Neuronal stem cell (in vitro differentiated cells): ENCODE data around the gene DIP2C.
"Not testable (repeated sequence)": the region's sequence is repeated elsewhere in the genome, so short reads cannot be mapped to it uniquely, and the experiment has no call there.

Source experiments
- DNase-seq: peaks from one replicate; pipeline ENCODE4 v3.0.0-alpha.2; 2013; ENCODE audit warnings: low spot score
- H2AFZ ChIP-seq: one replicate; pipeline ENCODE4 v1.6.1; 2013; ENCODE audit warnings: mild to moderate bottlenecking, low read length, inconsistent platforms
- H2AK5ac ChIP-seq: 2 replicates; pipeline ENCODE4 v1.6.1; 2013; ENCODE audit warnings: low read depth, mild to moderate bottlenecking, inconsistent platforms, low read length, moderate library complexity, mixed read lengths
- H2BK120ac ChIP-seq: 2 replicates; pipeline ENCODE4 v1.6.1; 2013; ENCODE audit warnings: low read depth, mild to moderate bottlenecking, inconsistent platforms, low read length, moderate library complexity, mixed read lengths
- H2BK12ac ChIP-seq: one replicate; pipeline ENCODE4 v1.6.1; 2013; ENCODE audit warnings: low read length, inconsistent platforms
- H2BK15ac ChIP-seq: 2 replicates; pipeline ENCODE4 v1.6.1; 2013; ENCODE audit warnings: mild to moderate bottlenecking, low read length, inconsistent platforms, mixed read lengths
- H2BK5ac ChIP-seq: one replicate; pipeline ENCODE4 v1.6.1; 2013; ENCODE audit warnings: inconsistent platforms, mild to moderate bottlenecking, low read length, moderate library complexity
- H3K14ac ChIP-seq: one replicate; pipeline ENCODE4 v1.6.1; 2013; ENCODE audit warnings: low read length, inconsistent platforms
- H3K18ac ChIP-seq: 2 replicates; pipeline ENCODE4 v1.6.1; 2013; ENCODE audit warnings: low read length, inconsistent platforms
- H3K23ac ChIP-seq: 2 replicates; pipeline ENCODE4 v1.6.1; 2013; ENCODE audit warnings: low read depth, mild to moderate bottlenecking, mixed read lengths, low read length, inconsistent platforms; ENCODE audit not compliant: poor library complexity
- H3K27ac ChIP-seq: replicated peaks from 3 replicates; pipeline ENCODE4 v1.5.1; 2013; ENCODE audit warnings: low read length, inconsistent platforms
- H3K27me3 ChIP-seq, 3 experiments: 2 replicates each; pipeline ENCODE4 v1.6.1; 2013; ENCODE audit warnings: low read length in 3 of 3, mild to moderate bottlenecking in 2 of 3, inconsistent platforms in 1 of 3, low read depth in 1 of 3, mixed read lengths in 1 of 3, moderate library complexity in 1 of 3; ENCODE audit not compliant: control insufficient read depth in 3 of 3, insufficient read depth in 3 of 3
- H3K36me3 ChIP-seq, 2 donors: replicated peaks in 1 of 2; 2 replicates each; pipeline ENCODE4 v1.6.1; 2013; ENCODE audit warnings: low read length in 2 of 2; ENCODE audit not compliant: control insufficient read depth in 2 of 2, insufficient read depth in 2 of 2
- H3K4ac ChIP-seq: 2 replicates; pipeline ENCODE4 v1.6.1; 2013; ENCODE audit warnings: inconsistent platforms, mild to moderate bottlenecking, low read length, moderate library complexity
- H3K4me1 ChIP-seq, 2 donors: 1 replicate in 1 of 2; 2 replicates in 1 of 2; pipeline ENCODE4 v1.6.1; 2013; ENCODE audit warnings: low read length in 2 of 2, low read depth in 1 of 2; ENCODE audit not compliant: control insufficient read depth in 2 of 2, insufficient read depth in 1 of 2
- H3K4me2 ChIP-seq: one replicate; pipeline ENCODE4 v1.6.1; 2013; ENCODE audit warnings: mild to moderate bottlenecking, low read length, inconsistent platforms; ENCODE audit not compliant: insufficient read depth, poor library complexity, severe bottlenecking
- H3K4me3 ChIP-seq, 2 donors: 2 replicates each; pipeline ENCODE4 v1.5.1; 2013; ENCODE audit warnings: low read length in 2 of 2, mild to moderate bottlenecking in 2 of 2, inconsistent platforms in 1 of 2, moderate library complexity in 1 of 2
- H3K79me1 ChIP-seq: one replicate; pipeline ENCODE4 v1.6.1; 2013; ENCODE audit warnings: low read depth, mild to moderate bottlenecking, inconsistent platforms, low read length, moderate library complexity
- H3K9ac ChIP-seq: one replicate; pipeline ENCODE4 v1.6.1; 2013; ENCODE audit warnings: mild to moderate bottlenecking, low read depth, low read length, inconsistent platforms; ENCODE audit not compliant: poor library complexity
- H3K9me3 ChIP-seq, 2 donors: replicated peaks in 1 of 2; 2 replicates each; pipeline versions ENCODE3 to v1.6.1; 2013; ENCODE audit warnings: low read length in 2 of 2, mild to moderate bottlenecking in 2 of 2, inconsistent platforms in 1 of 2, low read depth in 1 of 2, mixed read lengths in 1 of 2, moderate library complexity in 1 of 2; ENCODE audit not compliant: control insufficient read depth in 2 of 2, insufficient read depth in 1 of 2
- H4K8ac ChIP-seq: one replicate; pipeline ENCODE4 v1.6.1; 2013; ENCODE audit warnings: low read depth, mild to moderate bottlenecking, inconsistent platforms, low read length, moderate library complexity
- H4K91ac ChIP-seq: one replicate; pipeline ENCODE4 v1.6.1; 2013; ENCODE audit warnings: low read length, low read depth, mild to moderate bottlenecking, inconsistent platforms; ENCODE audit not compliant: poor library complexity
- WGBS, 2 donors: extraction: QIAGEN DNeasy Blood & Tissue Kit; methylation state at CpG; one replicate each; pipeline ENCODE4 v1.1.7; 2013; ENCODE audit warnings: missing lambda C conversion rate in 2 of 2, mixed read lengths in 1 of 2; ENCODE audit not compliant: insufficient read length in 2 of 2, insufficient replicate concordance in 1 of 2; ENCODE audit errors: extremely low coverage in 2 of 2; 5-methylcytosine and 5-hydroxymethylcytosine counted together

DIP2C gene

DNA sequence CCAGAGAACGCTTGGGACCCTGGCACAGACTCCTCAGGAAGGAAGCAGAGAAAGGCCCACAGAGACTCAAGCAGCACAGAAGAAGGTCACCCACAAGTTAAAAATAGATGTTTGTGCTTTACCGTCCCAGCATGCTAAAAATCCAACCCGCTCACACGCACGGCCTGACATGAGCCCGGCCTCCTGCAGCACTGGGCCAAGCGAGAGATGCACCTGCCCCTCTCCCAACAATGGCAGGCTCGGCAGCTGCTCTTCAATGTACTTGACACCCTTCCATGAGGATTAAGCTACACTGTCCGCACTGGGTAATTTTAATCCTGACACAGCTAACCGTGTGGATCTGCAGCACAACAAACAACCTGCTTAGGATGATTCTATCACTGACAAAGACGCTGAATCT is 9.3 kb downstream of the DIP2C start:
- H2AK5ac ChIP-seq, result no peak overlapping the region
- no peak overlapping the region for H3K4me2 ChIP-seq
- H3K9ac ChIP-seq, result peak overlapping the region; percentile 25
- H3K23ac ChIP-seq, result no peak overlapping the region
- WGBS, 2 donors, result no CpG with 5 or more reads among the region's 11 CpGs
- H4K8ac ChIP-seq, result no peak overlapping the region
- H4K91ac ChIP-seq, result no peak overlapping the region
- H2BK12ac ChIP-seq, result no peak overlapping the region
- no peak overlapping the region for H3K18ac ChIP-seq
- peak overlapping the region in 1 of 2 donors; percentile 41 for H3K4me3 ChIP-seq
- peaks cover 0 to 9% of the 10 kb centered on the region in 2 donors for H3K36me3 ChIP-seq
- H3K9me3 ChIP-seq, result peaks cover 4 to 19% of the 10 kb centered on the region in 2 donors
- no peak overlapping the region for H2BK15ac ChIP-seq
- no peak overlapping the region for H3K14ac ChIP-seq
- no peaks in the 10 kb centered on the region for H3K27me3 ChIP-seq
- no peak overlapping the region for H2AFZ ChIP-seq
- H3K4ac ChIP-seq, result no peak overlapping the region
- no peak for DNase-seq
- H2BK120ac ChIP-seq, result no peak overlapping the region
- peaks cover 26% of the 10 kb centered on the region for H3K79me1 ChIP-seq
- peaks cover 0 to 12% of the 10 kb centered on the region in 2 donors for H3K4me1 ChIP-seq
- no peak overlapping the region for H3K27ac ChIP-seq
- H2BK5ac ChIP-seq, result no peak overlapping the region

GRCh38 chr10:679556-679955 is 9.9 kb downstream of the DIP2C start:
- Histone ChIP-seq H4K91ac (no peak overlapping the region), H2AFZ (no peak overlapping the region), H3K23ac (no peak overlapping the region), H2BK15ac (no peak overlapping the region), H3K27ac (no peak overlapping the region), H4K8ac (no peak overlapping the region), H2BK120ac (no peak overlapping the region), H3K79me1 (peaks cover 26% of the 10 kb centered on the region), H3K9me3 (peaks cover 3 to 20% of the 10 kb centered on the region in 2 donors), H2BK5ac (no peak overlapping the region), H3K4me1 (peaks cover 0 to 12% of the 10 kb centered on the region in 2 donors), H2BK12ac (no peak overlapping the region), H3K27me3 (no peaks in the 10 kb centered on the region), H3K14ac (no peak overlapping the region), H3K4me3 (no peak overlapping the region), H3K4me2 (no peak overlapping the region), H3K18ac (no peak overlapping the region), H2AK5ac (no peak overlapping the region), H3K4ac (no peak overlapping the region), H3K36me3 (peaks cover 0 to 9% of the 10 kb centered on the region in 2 donors), H3K9ac (no peak overlapping the region)
- no peak for DNase-seq
- WGBS, 2 donors, result no CpG with 5 or more reads among the region's 15 CpGs

GRCh38 chr10:678662-679005 is 10.8 kb downstream of the DIP2C start:
- not testable (repeated sequence) for H3K27ac ChIP-seq, H3K27me3 ChIP-seq, H3K18ac ChIP-seq, H3K4me1 ChIP-seq, H3K14ac ChIP-seq, H3K23ac ChIP-seq, H2BK5ac ChIP-seq, H3K4me2 ChIP-seq, H2BK12ac ChIP-seq, H3K4ac ChIP-seq, H2BK15ac ChIP-seq, H3K36me3 ChIP-seq, H2AK5ac ChIP-seq, DNase-seq, H2AFZ ChIP-seq, H2BK120ac ChIP-seq, H3K9ac ChIP-seq, H4K91ac ChIP-seq, H4K8ac ChIP-seq
- H3K79me1 ChIP-seq, result peaks cover 25% of the 10 kb centered on the region
- WGBS, 2 donors, result no CpG with 5 or more reads among the region's 24 CpGs
- peak overlapping the region in 1 of 2 donors; percentile 40 for H3K4me3 ChIP-seq
- H3K9me3 ChIP-seq, result peaks cover 3 to 23% of the 10 kb centered on the region in 2 donors

DNA sequence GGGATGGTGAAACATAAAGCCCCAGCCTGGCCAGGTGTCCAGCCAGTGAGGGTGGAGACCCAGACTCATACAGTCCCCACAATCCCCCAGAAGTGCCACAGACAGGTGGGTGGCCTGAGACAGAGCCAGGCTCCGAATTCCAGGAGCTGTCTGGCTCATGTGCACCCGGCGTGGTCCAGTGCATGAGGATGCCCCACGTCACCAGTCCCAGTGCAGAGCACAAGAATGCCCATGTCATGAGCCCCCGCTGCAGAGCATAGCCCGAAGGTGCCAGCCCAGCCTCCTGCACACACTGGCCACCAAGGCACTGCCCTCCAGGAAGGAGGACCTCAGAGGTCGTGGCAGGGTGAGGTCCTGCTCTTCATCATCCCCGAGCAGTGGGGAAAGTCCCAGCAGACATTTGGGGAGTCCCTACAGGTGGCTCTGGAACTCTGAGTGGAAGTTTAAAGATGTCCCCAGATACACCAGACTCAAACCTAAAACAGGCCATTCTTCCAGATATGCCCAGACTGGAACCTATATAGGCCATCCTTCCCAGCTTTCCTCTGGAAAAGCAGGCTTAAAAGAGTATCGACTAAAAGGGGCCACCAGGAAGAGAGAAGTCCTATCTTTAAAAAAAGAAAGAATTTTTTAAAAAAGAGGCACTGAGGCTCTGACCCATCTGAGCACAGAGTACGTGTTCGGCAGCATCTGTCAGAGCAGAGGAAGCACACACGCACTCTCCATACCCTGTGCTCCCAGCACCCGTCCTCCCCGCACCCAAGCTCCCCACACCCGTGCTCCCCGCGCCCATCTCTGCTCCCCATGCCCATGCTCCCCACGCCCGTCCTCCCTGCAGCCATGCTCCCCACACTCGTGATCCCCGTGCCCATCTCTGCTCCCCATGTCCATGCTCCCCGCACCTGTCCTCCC is 11.5 kb downstream of the DIP2C start:
- Histone ChIP-seq H2AFZ (no peak overlapping the region), H3K23ac (peak overlapping the region; percentile 76), H2AK5ac (no peak overlapping the region), H4K8ac (no peak overlapping the region), H4K91ac (no peak overlapping the region), H3K27me3 (no peaks in the 10 kb centered on the region), H3K4me1 (peaks cover 0 to 6% of the 10 kb centered on the region in 2 donors), H3K9me3 (peaks cover 3 to 23% of the 10 kb centered on the region in 2 donors), H2BK120ac (no peak overlapping the region), H3K36me3 (peaks cover 0 to 9% of the 10 kb centered on the region in 2 donors), H3K4ac (no peak overlapping the region), H3K14ac (no peak overlapping the region), H3K18ac (peak overlapping the region; percentile 25), H2BK15ac (no peak overlapping the region), H3K27ac (no peak overlapping the region), H2BK5ac (no peak overlapping the region), H3K9ac (no peak overlapping the region), H2BK12ac (no peak overlapping the region), H3K4me2 (no peak overlapping the region), H3K79me1 (peaks cover 29% of the 10 kb centered on the region), H3K4me3 (peak overlapping the region in 1 of 2 donors; percentile 40)
- no peak for DNase-seq
- no CpG with 5 or more reads among the region's 22 CpGs for WGBS, 2 donors
